Measurements from ENCODE around the gene CSPG4. TPM values are rescaled to one million over a fixed set of nuclear protein-coding genes. Genes with fewer than 3 reads are reported as not detected.
"Not testable (repeated sequence)": the region's sequence is repeated elsewhere in the genome, so short reads cannot be mapped to it uniquely, and the experiment has no call there.

The CSPG4 gene
- total and polyA plus RNA-seq, 2 of the 8 experiments (the other 6 are each of a cell fraction or from before 2014, with no cell fraction given) = 1.4 to 3.0 TPM

GRCh38 chr15:75737116-75738013 lies 24.7 kb upstream of the CSPG4 start:
- peak overlapping the region; percentile 60 to 94 (median 63) for H3K4me3 ChIP-seq (ENCODE audit: extremely low read depth in 1 of 4, insufficient read depth in 2 of 4, low read depth in 3 of 4, low read length in 4 of 4)
- not testable (repeated sequence) for H3K18ac ChIP-seq (ENCODE audit: extremely low read depth, low read length); H2BK20ac ChIP-seq (ENCODE audit: low read length); H2BK5ac ChIP-seq (ENCODE audit: low read depth, low read length); H4K91ac ChIP-seq (replicated peaks; ENCODE audit: insufficient read length, low read length); H3K4ac ChIP-seq (replicated peaks; ENCODE audit: insufficient read length, low read depth, low read length); H4K5ac ChIP-seq (ENCODE audit: insufficient read length, low read depth, low read length); H3K27ac ChIP-seq (ENCODE audit: low read depth, low read length); H3K14ac ChIP-seq (ENCODE audit: insufficient read length); H3K9me3 ChIP-seq (ENCODE audit: insufficient read depth in 2 of 2, low read depth in 1 of 2, low read length in 1 of 2); H4K20me1 ChIP-seq (replicated peaks in 1 of 2; ENCODE audit: control insufficient read depth in 1 of 2, insufficient read depth in 2 of 2, low read length in 2 of 2); H3K9ac ChIP-seq (replicated peaks in 1 of 4; ENCODE audit: extremely low read depth in 1 of 4, low read depth in 3 of 4, low read length in 3 of 4); FAIRE-seq; H2BK120ac ChIP-seq (replicated peaks; ENCODE audit: low read depth, low read length); H2BK15ac ChIP-seq (ENCODE audit: low read length); H4K8ac ChIP-seq (ENCODE audit: extremely low read depth, insufficient read depth, low read length); H3K4me1 ChIP-seq (replicated peaks in 1 of 4; ENCODE audit: control insufficient read depth in 3 of 4, insufficient read depth in 4 of 4, low read length in 3 of 4); H2BK12ac ChIP-seq (ENCODE audit: low read depth, low read length); H3K79me2 ChIP-seq (ENCODE audit: control insufficient read depth in 1 of 2, insufficient read depth in 2 of 2, low read length in 2 of 2); H3K56ac ChIP-seq (replicated peaks; ENCODE audit: insufficient read length, low read depth, low read length); H3K36me3 ChIP-seq (ENCODE audit: control insufficient read depth in 2 of 4, insufficient read depth in 4 of 4, low read length in 3 of 4); H2AFZ ChIP-seq (ENCODE audit: low read length); H3K79me1 ChIP-seq (ENCODE audit: low read depth, low read length); H3K23ac ChIP-seq (ENCODE audit: insufficient read length); H3K23me2 ChIP-seq (ENCODE audit: low read depth, low read length)
- peaks cover 0 to 16% (median 14%) of the 10 kb centered on the region in 4 experiments; a peak in 6 of 7 replicates for H3K27me3 ChIP-seq (replicated peaks in 1 of 4; ENCODE audit: control insufficient read depth in 3 of 4, extremely low read depth in 1 of 4, insufficient read depth in 3 of 4, low read length in 3 of 4)
- CTCF ChIA-PET (ENCODE audit: partially characterized antibody) = interaction anchor here (1.2 to 1.3 kb wide), 2 partner anchors 9 to 64 kb away, joined by 3 read pairs; no protein-coding TSS in a partner anchor
- peak overlapping the region; percentile 61 to 95 for H3K4me2 ChIP-seq (ENCODE audit: insufficient read depth in 1 of 2, low read depth in 2 of 2, low read length in 2 of 2)
- H2AK5ac ChIP-seq (ENCODE audit: low read depth, low read length) = peak overlapping the region; percentile 12; the same call in 1 of the 2 replicates
- POLR2A ChIA-PET (ENCODE audit: partially characterized antibody) = interaction anchor here (1.0 to 1.6 kb wide), 4 partner anchors 18 to 284 kb away, joined by 3 read pairs; no protein-coding TSS in a partner anchor
- DNase-seq (ENCODE audit: low read depth in 1 of 2, low spot score in 2 of 2) = peak in 1 of 2 experiments; percentile 47
- WGBS, 2 experiments (ENCODE audit: extremely low coverage in 1 of 2, insufficient coverage in 1 of 2, insufficient read length in 1 of 2, insufficient replicate concordance in 2 of 2, low coverage in 1 of 2, low lambda C conversion rate in 2 of 2, missing lambda C conversion rate in 1 of 2) = 78% methylated on average over 11 of the region's 14 CpGs; no CpG with 5 or more reads in 1 of the 2 experiments

All from H1 (cell line).